SK-N-SH (cell line): Measurements from ENCODE around the gene PARVG. TPM values are rescaled to one million over a fixed set of nuclear protein-coding genes. Genes with fewer than 3 reads are reported as not detected.
A peak's percentile ranks its signal among the peaks of the same experiment; 100 is the strongest.

Source experiments
- CTCF ChIA-PET: fragments of 300-600, 350-600 bp; formaldehyde crosslinking; extraction: SDS; loops from one replicate; lab custom pipeline; 2021; lab: Yijun Ruan, JAX
- POLR2A ChIA-PET: fragments of 350-600 bp; sonication (Branson Sonifier 250); formaldehyde crosslinking; extraction: SDS; loops from one replicate; lab custom pipeline; 2020; ENCODE audit warnings: antibody characterized with exemption, inconsistent platforms; lab: Yijun Ruan, JAX
- DNase-seq: peaks from one replicate; pipeline ENCODE4 v3.0.0; 2012
- H2AFZ ChIP-seq: fragments of 200-600 bp; sonication (generic); 2 replicates; pipeline ENCODE4 v1.8.1; 2016; ENCODE audit warnings: antibody characterized with exemption, mild to moderate bottlenecking, low read depth
- H3F3A ChIP-seq: fragments of 200-600 bp; sonication (generic); replicated peaks from 2 replicates; pipeline ENCODE3; 2016; ENCODE audit warnings: antibody characterized with exemption, mild to moderate bottlenecking; ENCODE audit not compliant: insufficient read depth
- H3K27ac ChIP-seq, 2 experiments: fragments of 200-500 bp in 1 of 2; fragments of 200-600 bp in 1 of 2; sonication (Bioruptor generic) in 1 of 2; sonication (generic), shearing (Covaris generic) in 1 of 2; 2 replicates each; pipeline versions ENCODE4 v1.5.1 to v1.6.1; 2014 to 2016; ENCODE audit warnings: low read depth in 2 of 2, inconsistent platforms in 1 of 2, low read length in 1 of 2, mild to moderate bottlenecking in 1 of 2, mixed read lengths in 1 of 2
- H3K27me3 ChIP-seq: fragments of 200-600 bp; sonication (generic), shearing (Covaris generic); 2 replicates; pipeline ENCODE4 v1.6.1; 2016; ENCODE audit warnings: mixed run types; ENCODE audit not compliant: insufficient read depth
- H3K36me3 ChIP-seq, 2 experiments: fragments of 200-500 bp in 1 of 2; fragments of 200-600 bp in 1 of 2; sonication (Bioruptor generic) in 1 of 2; sonication (generic) in 1 of 2; replicated peaks in 1 of 2; 2 replicates each; pipeline versions ENCODE3 to v1.5.1; 2014 to 2016; ENCODE audit warnings: low read length in 1 of 2, mild to moderate bottlenecking in 1 of 2; ENCODE audit not compliant: insufficient read depth in 2 of 2, control insufficient read depth in 1 of 2
- H3K4me1 ChIP-seq, 2 experiments: fragments of 200-500 bp in 1 of 2; fragments of 200-600 bp in 1 of 2; sonication (Bioruptor generic) in 1 of 2; sonication (generic), shearing (Covaris generic) in 1 of 2; 2 replicates each; pipeline versions ENCODE4 v1.5.1 to v1.6.1; 2014 to 2016; ENCODE audit warnings: low read depth in 1 of 2, low read length in 1 of 2, mixed run types in 1 of 2; ENCODE audit not compliant: insufficient read depth in 2 of 2, control insufficient read depth in 1 of 2
- H3K4me2 ChIP-seq: fragments of 200-600 bp; sonication (generic), shearing (Covaris generic); 2 replicates; pipeline ENCODE4 v1.6.1; 2017; ENCODE audit warnings: mixed run types
- H3K4me3 ChIP-seq, 2 experiments: fragments of 200-500 bp in 1 of 2; fragments of 200-600 bp in 1 of 2; sonication (Bioruptor generic) in 1 of 2; sonication (generic), shearing (Covaris generic) in 1 of 2; 2 replicates each; pipeline versions ENCODE4 v1.5.1 to v1.8.1; 2014 to 2016; ENCODE audit warnings: low read depth in 2 of 2, inconsistent platforms in 1 of 2, low read length in 1 of 2, mild to moderate bottlenecking in 1 of 2, mixed read lengths in 1 of 2, moderate library complexity in 1 of 2
- H3K79me2 ChIP-seq: fragments of 200-600 bp; sonication (generic); 2 replicates; pipeline ENCODE4 v1.8.1; 2017; ENCODE audit warnings: mild to moderate bottlenecking; ENCODE audit not compliant: insufficient read depth
- H3K9ac ChIP-seq: fragments of 200-600 bp; sonication (generic); 2 replicates; pipeline ENCODE4 v1.6.1; 2017; ENCODE audit warnings: mixed run types
- H3K9me2 ChIP-seq: fragments of 200-600 bp; sonication (generic); 2 replicates; pipeline ENCODE4 v1.6.1; 2017; ENCODE audit warnings: mixed run types
- H3K9me3 ChIP-seq: fragments of 200-600 bp; sonication (generic); 2 replicates; pipeline ENCODE4 v1.6.1; 2017; ENCODE audit warnings: mixed run types, mild to moderate bottlenecking, moderate library complexity
- H4K20me1 ChIP-seq: fragments of 200-600 bp; sonication (generic); 2 replicates; pipeline ENCODE4 v1.6.1; 2017; ENCODE audit warnings: mild to moderate bottlenecking, mixed run types; ENCODE audit not compliant: insufficient read depth
- CHD2 ChIP-seq: fragments of 150-350 bp; IDR thresholded peaks from 2 replicates; pipeline ENCODE4 v1.6.1; 2018; ENCODE audit warnings: low read length; ENCODE audit not compliant: partially characterized antibody
- CTCF ChIP-seq: fragments of 200-600 bp; sonication (generic); IDR thresholded peaks from 2 replicates; pipeline ENCODE4 v1.6.1; 2017; ENCODE audit warnings: antibody characterized with exemption, mild to moderate bottlenecking, moderate library complexity
- EP300 ChIP-seq, 2 experiments: IDR thresholded peaks; 2 replicates each; pipeline versions ENCODE4 v1.4.0 to v1.6.1; 2012; ENCODE audit warnings: borderline replicate concordance in 1 of 2, low read depth in 1 of 2, low read length in 1 of 2
- EZH2phosphoT487 ChIP-seq: fragments of 200-600 bp; sonication (generic); IDR thresholded peaks from 2 replicates; pipeline ENCODE4 v1.6.1; 2017; ENCODE audit warnings: low read depth, mixed run types, mild to moderate bottlenecking, antibody characterized with exemption, moderate library complexity, borderline replicate concordance
- FOSL2 ChIP-seq: IDR thresholded peaks from 2 replicates; pipeline ENCODE4 v1.4.0; 2012; ENCODE audit warnings: low read depth, mild to moderate bottlenecking, moderate library complexity, borderline replicate concordance
- FOXJ3 ChIP-seq: sonication (generic); formaldehyde crosslinking; IDR thresholded peaks from 2 replicates; pipeline ENCODE4 v1.5.1; 2020; ENCODE audit warnings: mild to moderate bottlenecking, missing genetic modification reagents
- GABPA ChIP-seq: IDR thresholded peaks from 2 replicates; pipeline ENCODE4 v1.4.0; 2012; ENCODE audit warnings: low read depth, mild to moderate bottlenecking
- IRF3 ChIP-seq: fragments of 150-350 bp; IDR thresholded peaks from 2 replicates; pipeline ENCODE4 v1.6.1; 2016; ENCODE audit warnings: mild to moderate bottlenecking, low read depth, low read length
- JUND ChIP-seq: IDR thresholded peaks from 2 replicates; pipeline ENCODE4 v1.4.0; 2012
- MXI1 ChIP-seq: IDR thresholded peaks from 2 replicates; pipeline ENCODE4 v1.6.1; 2012; ENCODE audit warnings: mild to moderate bottlenecking, low read depth, low read length, improper control_type of control experiment
- NRF1 ChIP-seq: IDR thresholded peaks from 2 replicates; pipeline ENCODE4 v1.6.1; 2012; ENCODE audit warnings: low read depth, mild to moderate bottlenecking, low read length
- RAD21 ChIP-seq: IDR thresholded peaks from 2 replicates; pipeline ENCODE4 v1.6.1; 2012; ENCODE audit warnings: mild to moderate bottlenecking, low read length
- RCOR1 ChIP-seq: fragments of 150-350 bp; IDR thresholded peaks from 2 replicates; pipeline ENCODE4 v1.6.1; 2017; ENCODE audit warnings: antibody characterized with exemption, low read length
- RFX5 ChIP-seq: IDR thresholded peaks from 2 replicates; pipeline ENCODE4 v1.6.1; 2012; ENCODE audit warnings: mild to moderate bottlenecking, improper control_type of control experiment, low read length
- RXRA ChIP-seq: IDR thresholded peaks from 2 replicates; pipeline ENCODE4 v1.4.0; 2012; ENCODE audit warnings: low read depth, mild to moderate bottlenecking, borderline replicate concordance
- SIN3A ChIP-seq: IDR thresholded peaks from 2 replicates; pipeline ENCODE4 v1.6.1; 2012; ENCODE audit warnings: low read depth, mild to moderate bottlenecking, low read length, moderate library complexity, borderline replicate concordance
- TAF1 ChIP-seq: IDR thresholded peaks from 2 replicates; pipeline ENCODE4 v1.6.1; 2012; ENCODE audit warnings: low read depth, mild to moderate bottlenecking, low read length, moderate library complexity, borderline replicate concordance
- TCF12 ChIP-seq: IDR thresholded peaks from 2 replicates; pipeline ENCODE4 v1.4.0; 2012
- TEAD4 ChIP-seq: IDR thresholded peaks from 2 replicates; pipeline ENCODE4 v1.4.0; 2012; ENCODE audit warnings: mild to moderate bottlenecking, borderline replicate concordance; ENCODE audit not compliant: insufficient read depth
- USF1 ChIP-seq: IDR thresholded peaks from 2 replicates; pipeline ENCODE4 v1.4.0; 2012; ENCODE audit warnings: low read depth, borderline replicate concordance
- WGBS: methylation state at CpG from one replicate; pipeline ENCODE4 v1.1.6; 2017; ENCODE audit warnings: low lambda C conversion rate; 5-methylcytosine and 5-hydroxymethylcytosine counted together
- polyA plus RNA-seq, 3 experiments: library from polyadenylated mRNA; depleted of rRNA; stranded (reverse); fragments of >200 nt; gene quantifications; 2 replicates each; pipeline ENCODE4 v1.2.3, GENCODE V29; 2012

PARVG gene
- polyA plus RNA-seq, 1 of the 3 experiments (the other 2 are of a cell fraction) = 0.05 TPM

- TF ChIP-seq IRF3 (no peak), TCF12 (no peak), CHD2 (no peak), RAD21 (no peak), GABPA (no peak), FOXJ3 (CRISPR knock-in tag) (no peak), FOSL2 (no peak)
Observed at GRCh38 chr22:44155115-44155514, 25.6 kb upstream of the PARVG start (continued).

- no peaks in the 10 kb centered on the region for H3K36me3 ChIP-seq
- H3F3A ChIP-seq = no peaks in the 10 kb centered on the region
- POLR2A ChIA-PET = no interaction called here
- H3K9me2 ChIP-seq = no peaks in the 10 kb centered on the region
- H3K27me3 ChIP-seq = no peaks in the 10 kb centered on the region
- no peak overlapping the region for H3K9ac ChIP-seq
- H3K4me1 ChIP-seq = peaks cover 0 to 15% of the 10 kb centered on the region in 2 experiments; a peak in 1 of 4 replicates
- TF ChIP-seq CTCF = no peak
- TF ChIP-seq MXI1 = no peak
- no peak for TF ChIP-seq USF1
- TF ChIP-seq SIN3A = no peak
- no peak for TF ChIP-seq RCOR1
- TF ChIP-seq JUND = no peak
- no peak for TF ChIP-seq RFX5
- no peak for TF ChIP-seq TAF1
- no peak for TF ChIP-seq CHD2
- TF ChIP-seq IRF3 = no peak
- TF ChIP-seq EP300 (IDR thresholded peaks at IDR 0.05; ENCODE audit: borderline replicate concordance in 1 of 2, low read depth in 1 of 2, low read length in 1 of 2) = no peak
- no peak for TF ChIP-seq TEAD4
- no peak for TF ChIP-seq FOSL2
- no peak for TF ChIP-seq RXRA
- no peak for TF ChIP-seq EZH2phosphoT487
- TF ChIP-seq NRF1 = no peak
- H3K9me3 ChIP-seq = no peaks in the 10 kb centered on the region
- 0 out of 4 replicates have a peak overlapping the region, but pooled peaks of 1 of the 2 experiments have one; percentile 4 for H3K27ac ChIP-seq
- no peak overlapping the region for H3K4me2 ChIP-seq
- H4K20me1 ChIP-seq = no peaks in the 10 kb centered on the region
- DNase-seq = no peak
- CTCF ChIA-PET = interaction anchor here (0.9 to 1.3 kb wide), 3 partner anchors 72 to 165 kb away, joined by 3 to 4 read pairs (median 3); no protein-coding TSS in a partner anchor
- WGBS = 97% methylated on average over 13 of the region's 13 CpGs
- H3K79me2 ChIP-seq = no peaks in the 10 kb centered on the region
- no peak overlapping the region for H2AFZ ChIP-seq
- no peak overlapping the region for H3K4me3 ChIP-seq
Observed at GRCh38 chr22:44157916-44158618, 22.7 kb upstream of the PARVG start.
